WTC11 (cell line): ENCODE measurements around the gene HSPB6.

Source experiments
- ATF3 ChIP-seq: sonication (generic); formaldehyde crosslinking; conservative IDR thresholded peaks from 2 replicates; pipeline ENCODE4 v1.8.1; 2022; ENCODE audit warnings: mild to moderate bottlenecking, missing genetic modification reagents
- CTCF ChIP-seq: fragments of 200-600 bp; IDR thresholded peaks from 2 replicates; pipeline ENCODE4 v1.8.0; 2022; ENCODE audit warnings: antibody characterized with exemption
- JUN ChIP-seq: sonication (generic); formaldehyde crosslinking; IDR thresholded peaks from 2 replicates; pipeline ENCODE4 v1.8.0; 2023; ENCODE audit warnings: mild to moderate bottlenecking, missing genetic modification reagents
- NFYB ChIP-seq: sonication (generic); formaldehyde crosslinking; conservative IDR thresholded peaks from 2 replicates; pipeline ENCODE4 v1.8.0; 2022; ENCODE audit warnings: low read depth, missing genetic modification reagents
- PRRX2 ChIP-seq: fragments of 250-450 bp; sonication (Bioruptor Pico); IDR thresholded peaks from 2 replicates; pipeline ENCODE4 v1.8.0; 2021; ENCODE audit warnings: mild to moderate bottlenecking
- RELA ChIP-seq: sonication (generic); formaldehyde crosslinking; IDR thresholded peaks from 2 replicates; pipeline ENCODE4 v1.8.1; 2022; ENCODE audit warnings: missing genetic modification reagents, mild to moderate bottlenecking, borderline replicate concordance
- ZNF138 ChIP-seq: sonication (generic); formaldehyde crosslinking; conservative IDR thresholded peaks from 2 replicates; pipeline ENCODE4 v1.8.1; 2022; ENCODE audit warnings: mild to moderate bottlenecking, moderate library complexity, missing genetic modification reagents

GRCh38 chr19:35714601-35715354 lies 42.1 kb downstream of the HSPB6 start:
- TF ChIP-seq PRRX2 (no peak), JUN (CRISPR knock-in tag) (no peak), NFYB (no peak), ZNF138 (CRISPR knock-in tag) (no peak), CTCF (no peak), RELA (no peak), ATF3 (CRISPR knock-in tag) (no peak)
